ENCODE data around the gene NEUROD2.

NEUROD2 gene

DNA sequence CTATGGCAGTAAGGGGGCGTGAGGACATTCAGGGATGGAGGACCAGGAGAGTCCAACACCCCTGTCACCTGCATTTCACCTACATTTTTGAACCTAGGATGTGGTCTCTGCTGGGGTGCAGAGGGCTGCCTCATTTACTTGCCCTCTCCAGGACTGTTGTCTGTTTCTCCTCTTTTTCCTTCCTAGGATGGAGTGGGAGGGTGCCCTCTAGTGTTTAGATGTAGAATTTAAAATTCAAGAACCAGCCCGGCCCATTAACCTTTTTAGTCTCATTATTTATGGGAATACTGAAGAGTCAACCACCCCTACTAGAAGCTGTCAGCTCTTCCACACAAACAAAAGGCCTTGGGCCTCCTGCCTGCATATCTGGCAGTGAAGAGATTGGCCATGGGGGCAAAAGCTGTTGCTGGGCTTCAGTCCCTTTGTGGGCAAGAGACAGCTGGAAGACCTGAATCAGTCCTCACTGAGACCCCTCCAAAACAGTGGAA is 26.7 kb upstream of the NEUROD2 start:
- DNase-seq = no peak

DNA sequence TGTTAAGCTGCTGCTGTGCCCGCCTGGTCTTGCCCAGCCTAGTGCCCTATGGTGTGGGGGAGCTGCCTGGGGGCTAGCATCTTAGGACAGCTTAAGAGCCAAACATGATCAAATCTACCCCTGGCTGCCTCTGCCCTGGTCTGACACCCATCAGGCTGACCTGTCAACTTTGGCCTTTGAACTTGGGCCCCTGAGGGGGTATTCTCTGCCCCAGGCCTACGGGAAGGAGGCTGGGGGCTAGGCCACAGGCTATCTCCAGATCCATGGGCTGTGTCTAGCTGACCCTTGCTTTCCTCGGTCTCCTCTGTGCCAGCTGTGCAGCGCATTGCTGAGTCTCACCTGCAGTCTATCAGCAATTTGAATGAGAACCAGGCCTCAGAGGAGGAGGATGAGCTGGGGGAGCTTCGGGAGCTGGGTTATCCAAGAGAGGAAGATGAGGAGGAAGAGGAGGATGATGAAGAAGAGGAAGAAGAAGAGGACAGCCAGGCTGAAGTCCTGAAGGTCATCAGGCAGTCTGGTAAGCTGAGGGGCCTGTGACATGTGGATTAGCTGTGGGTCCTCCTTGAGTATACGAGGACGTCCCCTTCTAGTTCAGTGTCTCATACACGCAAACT is 26.0 kb upstream of the NEUROD2 start:
- DNase-seq = no peak

DNA sequence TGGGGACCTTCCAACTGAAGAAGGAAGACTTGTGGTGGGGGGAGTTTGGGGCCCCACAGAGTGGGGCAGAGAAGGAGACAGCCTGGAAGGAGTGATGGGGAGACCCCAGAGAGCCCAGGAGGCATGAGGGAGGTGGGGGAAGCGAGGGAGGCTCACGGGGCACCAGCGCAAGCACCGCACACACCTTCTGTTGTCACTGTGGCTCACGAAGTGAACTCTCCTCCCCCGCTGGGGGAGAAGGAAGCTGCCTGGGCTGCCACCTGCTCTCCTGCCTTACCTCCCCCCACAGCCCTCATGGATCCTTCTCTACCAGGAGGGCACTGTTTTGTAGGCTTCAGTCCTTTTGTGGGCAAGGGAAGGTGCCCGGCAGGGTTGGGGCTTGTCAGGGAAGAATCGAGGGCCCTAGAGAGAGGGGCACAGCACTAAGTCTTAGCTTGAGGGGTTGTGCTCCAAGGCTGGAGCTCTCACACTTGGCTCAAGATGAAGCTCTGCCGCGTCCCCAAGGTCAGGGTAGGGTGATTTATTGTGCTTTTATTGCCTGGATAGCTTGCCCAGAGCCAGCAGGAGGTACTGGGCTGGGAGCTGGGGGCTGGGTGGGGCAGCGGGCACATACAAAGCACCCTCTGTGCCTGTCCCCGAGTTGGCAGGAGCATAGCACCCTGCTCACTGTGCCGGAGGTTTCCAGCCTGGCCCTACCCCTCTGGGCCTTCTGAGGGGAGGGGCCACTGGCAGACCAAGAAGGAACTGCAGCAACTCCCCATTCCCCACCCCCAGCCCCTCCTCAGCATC is 24.6 kb upstream of the NEUROD2 start:
- DNase-seq = no peak

DNA sequence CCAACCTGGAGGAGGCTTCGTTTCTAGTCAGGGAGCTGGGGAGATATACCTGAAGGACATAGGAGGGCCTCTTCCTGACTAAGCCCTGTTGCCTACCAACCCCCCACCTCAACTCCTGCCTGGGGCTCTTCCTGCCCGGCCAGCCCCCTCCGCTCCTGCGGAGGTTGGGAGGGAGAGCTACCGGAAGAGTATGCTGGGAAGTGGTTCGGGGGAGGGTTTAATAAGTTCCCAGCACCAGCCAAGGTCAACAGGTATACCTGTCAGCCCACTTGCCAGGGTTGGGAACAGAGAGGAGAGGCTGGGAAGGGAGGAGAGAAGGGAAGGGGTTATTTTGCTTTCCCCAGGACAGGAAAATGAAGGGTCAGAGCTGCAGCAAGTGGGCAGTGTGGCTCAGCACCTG is 23.7 kb upstream of the NEUROD2 start:
- DNase-seq = no peak

DNA sequence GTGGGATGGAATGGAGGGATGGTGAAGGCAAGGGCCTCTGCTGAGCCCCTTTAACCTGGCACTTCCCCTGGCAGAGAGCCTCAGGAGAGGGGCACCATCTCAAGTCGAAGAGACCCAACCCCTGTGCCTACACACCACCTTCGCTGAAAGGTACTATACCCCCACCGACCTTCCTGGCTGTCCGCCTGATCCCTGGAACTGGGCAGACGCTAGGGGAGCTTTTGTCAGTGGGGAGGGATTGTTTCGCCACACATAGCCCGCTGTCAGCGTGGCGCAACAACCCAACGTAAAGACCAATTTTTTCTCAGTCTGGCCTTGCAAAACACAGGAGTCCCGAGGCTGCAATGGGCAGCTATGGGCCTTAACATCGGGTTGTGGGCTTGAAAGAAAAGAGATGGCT is 22.2 kb upstream of the NEUROD2 start:
- DNase-seq = no peak

DNA sequence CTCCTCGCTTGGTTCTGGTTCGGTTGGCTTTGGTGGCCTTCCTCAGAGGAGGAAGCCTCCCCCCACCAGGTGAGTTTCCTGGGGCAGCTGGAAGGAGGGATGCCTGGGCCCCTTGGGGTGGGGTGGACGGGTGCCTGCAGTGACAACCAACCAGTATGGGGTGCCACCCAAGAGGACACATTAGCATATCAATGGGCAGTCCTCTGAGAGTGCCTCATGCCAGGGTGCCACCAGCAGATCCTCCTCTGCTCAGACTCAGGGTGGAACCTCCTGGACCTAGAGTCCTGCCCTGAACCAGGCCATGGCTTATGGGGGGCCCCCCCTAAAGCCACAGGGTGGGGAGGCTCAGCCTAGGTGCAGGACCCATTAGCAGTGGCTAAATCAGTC is 21.8 kb upstream of the NEUROD2 start:
- DNase-seq = no peak

DNA sequence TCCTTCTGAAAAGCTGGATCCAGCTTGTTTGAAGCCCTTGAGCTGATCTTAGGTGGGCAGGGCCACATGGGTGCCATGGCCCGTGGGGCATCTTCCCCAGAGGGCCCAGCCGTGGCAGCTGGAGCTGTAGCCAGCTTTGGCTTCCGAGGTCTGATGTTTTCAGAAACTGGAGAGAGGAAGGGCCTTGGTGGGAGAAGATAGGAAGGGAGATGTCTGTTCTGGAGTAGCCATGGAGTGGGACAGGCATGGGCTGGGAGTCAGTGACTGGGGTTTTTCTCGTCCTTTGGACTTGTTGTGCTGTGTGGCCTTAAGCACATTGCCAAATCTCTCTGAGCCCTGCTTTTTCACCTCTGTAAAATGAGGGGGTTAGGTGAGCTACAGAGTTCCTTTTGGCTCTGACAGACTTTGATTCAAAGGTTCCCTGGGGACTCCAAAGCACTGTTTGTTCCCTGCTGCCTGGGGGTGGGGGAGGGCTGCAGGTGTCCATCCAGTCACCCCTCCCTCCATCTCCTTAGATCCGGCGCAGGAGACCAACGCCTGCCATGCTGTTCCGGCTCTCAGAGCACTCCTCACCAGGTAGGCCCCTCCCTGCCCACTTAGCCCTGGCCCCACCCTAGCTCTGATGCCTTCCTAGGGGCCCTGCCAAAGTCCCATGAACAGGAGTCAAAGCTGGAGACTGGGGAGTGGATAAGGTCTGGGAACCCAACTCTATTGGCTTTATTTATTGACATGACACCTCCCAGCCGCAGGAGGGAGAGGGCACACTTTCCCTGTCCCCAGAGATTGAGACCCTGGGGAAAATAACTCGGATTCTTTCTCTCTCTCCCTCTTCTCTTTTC is 21.2 kb upstream of the NEUROD2 start:
- no peak for DNase-seq

DNA sequence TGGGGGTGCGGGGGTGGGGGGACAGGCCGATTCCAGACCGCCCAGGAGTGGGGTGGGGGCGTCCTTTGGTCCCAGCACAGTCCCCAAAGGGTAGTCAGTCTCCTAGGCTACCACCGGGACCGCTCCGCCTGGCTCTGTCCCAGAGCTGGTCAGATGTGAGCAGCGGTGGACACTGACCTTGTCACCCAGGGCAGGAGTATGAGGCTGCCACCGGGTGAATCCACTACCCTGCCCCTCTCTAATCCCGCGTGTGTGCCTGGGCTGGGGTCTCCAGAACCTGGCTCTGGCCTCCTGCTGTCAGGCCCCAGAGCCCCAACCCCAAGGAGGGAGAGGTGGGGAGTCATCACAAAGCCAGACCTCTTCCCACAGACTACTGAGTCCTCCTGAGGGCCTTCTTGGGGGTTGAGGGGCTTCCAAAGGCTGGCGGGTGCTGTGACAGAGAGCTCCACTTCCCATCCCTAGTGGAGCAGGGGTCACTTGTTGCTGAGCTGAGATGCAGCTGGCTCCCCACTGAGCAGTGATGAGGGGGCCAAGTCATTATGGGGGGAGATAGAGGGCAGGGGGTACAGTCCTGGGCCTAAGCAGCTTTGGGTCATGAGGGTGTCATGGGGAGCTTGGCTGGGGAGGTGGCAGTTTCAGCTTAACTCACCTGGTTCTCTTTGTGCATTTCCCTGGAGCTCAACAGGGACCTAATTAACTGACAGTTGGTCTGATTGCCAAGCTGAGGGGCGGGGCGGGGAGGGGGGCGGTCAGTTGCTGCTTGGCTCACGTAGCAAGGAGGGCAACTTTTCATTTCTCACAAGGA is 20.2 kb upstream of the NEUROD2 start:
- DNase-seq = no peak

DNA sequence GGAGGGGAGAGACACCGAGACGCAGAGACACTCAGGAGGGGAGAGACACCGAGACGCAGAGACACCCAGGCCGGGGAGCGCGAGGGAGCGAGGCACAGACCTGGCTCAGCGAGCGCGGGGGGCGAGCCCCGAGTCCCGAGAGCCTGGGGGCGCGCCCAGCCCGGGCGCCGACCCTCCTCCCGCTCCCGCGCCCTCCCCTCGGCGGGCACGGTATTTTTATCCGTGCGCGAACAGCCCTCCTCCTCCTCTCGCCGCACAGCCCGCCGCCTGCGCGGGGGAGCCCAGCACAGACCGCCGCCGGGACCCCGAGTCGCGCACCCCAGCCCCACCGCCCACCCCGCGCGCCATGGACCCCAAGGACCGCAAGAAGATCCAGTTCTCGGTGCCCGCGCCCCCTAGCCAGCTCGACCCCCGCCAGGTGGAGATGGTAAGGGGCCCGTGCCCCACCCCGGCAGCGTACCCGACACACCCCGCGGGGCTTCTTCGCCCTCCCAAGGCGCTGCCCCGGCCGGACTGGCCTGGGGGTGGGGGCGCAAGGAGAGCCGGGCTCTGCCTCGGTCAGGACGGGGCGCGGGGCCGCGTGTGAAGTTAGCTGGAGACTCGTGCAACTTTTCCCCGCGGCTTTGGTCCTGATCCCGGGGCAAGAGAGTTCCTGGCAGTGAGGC is 19.5 kb upstream of the NEUROD2 start:
- no peak for DNase-seq

DNA sequence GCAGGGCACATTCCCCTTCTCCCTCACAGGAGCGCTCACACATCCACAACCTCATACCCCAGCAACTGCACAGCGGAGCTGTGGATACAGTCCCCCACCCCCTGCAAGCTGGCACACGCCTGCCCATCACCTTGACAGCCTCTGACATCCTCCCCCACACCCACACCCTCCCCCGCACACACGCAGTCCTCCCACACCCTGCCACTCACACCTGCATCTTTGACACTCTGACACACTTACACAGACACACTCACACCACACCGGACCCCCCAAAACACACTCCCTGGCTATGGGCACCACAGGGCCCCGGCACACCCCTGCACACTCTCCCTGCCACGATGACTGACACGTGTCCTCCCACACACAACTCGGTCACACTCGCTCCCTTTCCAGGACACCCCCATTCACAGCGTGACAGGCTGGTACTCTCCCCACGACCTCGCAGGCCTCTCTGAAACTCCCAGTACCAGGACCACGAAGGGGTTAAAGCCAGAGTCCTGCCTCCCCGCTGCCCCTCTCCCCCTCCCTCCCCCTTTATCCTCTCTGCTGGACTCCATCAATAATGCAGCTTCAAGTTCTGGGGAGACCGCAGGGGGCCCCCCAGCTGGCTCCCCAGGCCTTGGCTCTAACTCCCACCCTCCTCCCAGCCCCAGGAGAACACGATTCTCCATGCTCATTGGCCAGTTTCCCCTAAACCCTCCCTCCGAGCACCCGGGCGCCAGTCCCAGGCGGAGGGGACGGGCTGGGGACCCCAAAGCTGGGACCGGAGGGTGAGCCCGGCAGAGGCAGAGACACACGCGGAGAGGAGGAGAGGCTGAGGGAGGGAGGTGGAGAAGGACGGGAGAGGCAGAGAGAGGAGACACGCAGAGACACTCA is 18.7 kb upstream of the NEUROD2 start, which contains the start of gene PPP1R1B:
Gene PPP1R1B (plus strand): TSS at position 782 of the 876 bp plus-strand sequence. CDS start 441 bp downstream, outside the sequence.
- DNase-seq = no peak

DNA sequence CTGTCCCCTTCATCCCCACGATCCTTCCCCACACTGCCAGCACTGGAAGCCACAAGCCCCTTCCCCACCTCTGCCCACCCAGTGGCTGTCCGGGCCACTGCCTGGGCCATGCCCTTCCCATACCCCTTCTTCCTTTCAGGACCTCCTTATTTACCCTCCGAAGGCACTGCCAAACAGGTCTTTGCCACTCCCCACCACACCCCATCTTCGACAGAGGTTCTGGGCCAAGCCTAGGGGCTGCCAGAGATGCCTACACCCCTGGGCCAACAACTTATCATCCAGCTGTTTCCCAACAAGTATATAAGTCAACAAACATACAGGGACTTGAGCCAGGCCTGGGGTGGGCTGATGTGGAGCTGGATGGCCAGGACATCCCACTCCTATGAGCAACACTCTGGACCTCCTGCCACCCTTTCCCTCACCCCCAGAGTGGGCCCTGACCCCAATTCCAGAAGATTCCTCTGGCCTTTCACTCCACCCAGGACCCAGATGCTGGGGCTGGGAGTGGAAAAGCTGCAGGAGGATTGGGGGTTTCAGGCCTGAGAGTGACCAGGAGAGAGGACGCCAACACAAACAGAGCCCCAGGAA is 17.6 kb upstream of the NEUROD2 start:
- no peak for DNase-seq

DNA sequence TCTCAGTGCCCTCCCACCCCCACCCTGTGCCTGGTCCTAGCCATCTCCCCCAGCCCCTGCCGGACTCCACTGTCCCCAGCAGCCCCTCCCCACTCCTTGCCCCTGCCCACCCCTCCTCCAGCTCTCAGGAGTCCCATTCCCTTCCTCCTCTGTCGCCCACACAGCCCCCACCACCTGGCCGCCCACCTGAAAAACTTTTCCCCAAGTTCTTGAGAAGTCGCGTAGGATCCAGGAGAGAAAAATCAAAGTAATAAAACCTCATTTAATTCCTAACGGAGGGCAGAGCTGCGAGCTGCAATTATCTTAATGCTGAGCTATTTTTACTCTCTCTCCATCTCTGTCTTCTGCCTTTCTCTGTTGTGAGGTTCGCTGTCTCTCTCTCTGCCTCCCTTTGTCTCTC is 16.6 kb upstream of the NEUROD2 start:
- DNase-seq = no peak

DNA sequence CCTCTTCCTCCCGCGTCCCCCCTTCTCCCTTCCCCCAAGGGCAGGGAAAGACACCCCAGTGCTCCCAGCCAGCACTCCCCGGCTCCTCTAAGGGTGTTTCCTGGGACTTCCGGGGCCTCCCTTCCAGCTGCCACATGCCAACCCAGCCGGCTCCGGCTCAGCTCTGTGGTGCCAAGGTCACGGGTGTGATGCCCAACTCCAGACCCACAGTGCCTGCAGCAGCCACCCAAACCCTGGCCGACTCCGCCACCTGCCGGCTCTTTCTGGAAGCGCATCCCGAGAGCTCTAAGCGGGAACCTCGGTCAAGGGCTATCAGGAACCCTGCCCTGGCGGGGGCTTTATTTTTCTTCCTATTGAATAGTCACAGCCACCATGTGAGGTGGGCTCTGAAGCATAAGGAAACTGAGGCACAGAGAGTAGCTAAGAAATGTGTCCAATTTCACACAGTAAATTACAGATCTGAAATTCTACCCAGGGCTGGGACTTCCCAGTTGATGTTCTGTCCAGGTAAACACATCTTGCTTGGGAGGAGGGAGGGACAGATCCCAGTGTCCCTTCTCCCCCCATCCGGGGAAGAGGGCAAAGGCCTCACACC is 15.7 kb upstream of the NEUROD2 start:
- peak; percentile 92 to 94 for DNase-seq

DNA sequence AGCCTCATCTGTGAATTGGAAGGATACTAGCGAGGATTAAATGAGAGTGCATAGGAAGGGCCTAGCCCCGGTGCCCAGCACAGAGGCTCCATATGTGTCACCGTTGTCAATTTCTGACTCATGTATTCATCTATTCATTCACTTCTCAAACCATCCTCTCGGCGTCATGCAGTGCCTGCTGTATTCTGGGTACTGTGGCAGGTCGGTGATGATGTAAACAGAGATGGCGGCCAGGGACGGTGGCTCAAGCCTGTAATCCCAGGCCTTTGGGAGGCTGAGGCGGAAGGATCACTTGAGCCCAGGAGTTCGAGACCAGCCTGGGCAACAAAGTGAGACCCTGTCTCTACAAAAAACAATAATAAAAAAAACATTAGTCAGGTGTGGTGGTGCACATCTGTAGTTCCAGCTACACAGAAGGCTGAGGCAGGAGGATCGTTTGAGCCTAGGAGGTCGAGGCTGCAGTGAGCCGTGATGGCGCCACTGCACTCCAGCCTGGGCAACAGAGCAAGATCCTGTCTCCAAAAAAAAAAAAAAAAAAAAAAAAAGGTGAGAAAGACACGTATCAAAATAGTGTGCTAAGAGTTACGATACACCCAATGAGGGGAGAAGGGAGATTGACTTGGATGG is 14.8 kb upstream of the NEUROD2 start:
- DNase-seq = peak; percentile 51 to 59

DNA sequence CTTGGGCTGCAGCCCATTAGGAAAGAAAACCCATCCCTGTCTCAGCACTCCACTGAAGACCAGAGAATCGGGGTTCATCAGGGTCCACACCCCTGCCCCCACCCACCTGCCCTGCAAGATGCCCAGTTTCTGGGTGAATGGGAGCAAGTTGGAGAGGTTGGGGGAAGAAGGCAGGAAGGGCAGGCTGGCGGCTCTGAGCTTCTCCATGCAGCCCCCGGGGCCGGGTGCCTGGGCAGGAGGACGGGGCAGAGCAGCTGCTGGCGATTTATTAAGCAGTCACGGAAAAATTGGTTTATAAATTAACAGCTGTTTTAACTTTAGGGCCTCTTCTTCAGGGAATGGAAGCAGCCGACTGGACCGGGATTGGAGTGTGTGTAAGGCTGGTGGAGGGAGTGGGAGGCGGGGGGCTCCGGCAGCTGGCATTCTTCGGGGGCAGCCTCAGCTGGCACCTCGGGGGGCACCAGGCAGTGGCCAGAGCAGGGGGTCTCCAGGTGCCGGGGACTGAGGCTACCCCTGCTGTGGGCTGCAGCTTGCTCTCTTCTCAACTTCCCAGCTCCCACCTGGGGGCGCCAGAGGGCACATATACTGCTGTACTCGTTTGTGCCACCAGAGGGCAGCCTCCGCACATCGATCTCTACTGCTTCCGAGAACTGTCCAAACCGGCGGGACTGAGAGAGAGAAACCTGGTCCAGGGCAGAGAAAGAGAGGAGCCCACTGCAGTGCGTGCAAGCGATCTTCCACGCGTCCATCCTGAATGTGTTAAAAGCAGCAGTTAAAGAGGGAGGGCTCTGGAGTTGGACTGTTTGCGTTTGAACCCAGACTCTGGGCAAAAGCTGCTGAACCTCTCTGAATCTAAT is 14.0 kb upstream of the NEUROD2 start:
- peak; percentile 89 to 90 for DNase-seq

DNA sequence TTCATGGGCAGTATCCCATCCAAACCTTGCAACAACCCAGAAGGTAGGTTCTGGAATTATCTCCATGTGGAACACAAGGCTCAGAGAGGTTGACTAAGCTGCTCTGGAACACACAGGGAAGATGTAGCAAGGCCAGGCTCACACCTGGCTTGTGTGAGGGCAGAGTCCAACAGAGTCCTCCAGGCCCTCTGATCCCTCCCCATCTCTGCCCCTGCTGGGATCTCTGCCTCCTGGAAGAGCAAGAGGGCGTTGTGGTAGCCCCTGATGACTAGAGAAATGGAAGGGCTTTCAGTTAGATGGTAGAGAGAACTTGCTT is 12.0 kb upstream of the NEUROD2 start:
- no peak for DNase-seq

DNA sequence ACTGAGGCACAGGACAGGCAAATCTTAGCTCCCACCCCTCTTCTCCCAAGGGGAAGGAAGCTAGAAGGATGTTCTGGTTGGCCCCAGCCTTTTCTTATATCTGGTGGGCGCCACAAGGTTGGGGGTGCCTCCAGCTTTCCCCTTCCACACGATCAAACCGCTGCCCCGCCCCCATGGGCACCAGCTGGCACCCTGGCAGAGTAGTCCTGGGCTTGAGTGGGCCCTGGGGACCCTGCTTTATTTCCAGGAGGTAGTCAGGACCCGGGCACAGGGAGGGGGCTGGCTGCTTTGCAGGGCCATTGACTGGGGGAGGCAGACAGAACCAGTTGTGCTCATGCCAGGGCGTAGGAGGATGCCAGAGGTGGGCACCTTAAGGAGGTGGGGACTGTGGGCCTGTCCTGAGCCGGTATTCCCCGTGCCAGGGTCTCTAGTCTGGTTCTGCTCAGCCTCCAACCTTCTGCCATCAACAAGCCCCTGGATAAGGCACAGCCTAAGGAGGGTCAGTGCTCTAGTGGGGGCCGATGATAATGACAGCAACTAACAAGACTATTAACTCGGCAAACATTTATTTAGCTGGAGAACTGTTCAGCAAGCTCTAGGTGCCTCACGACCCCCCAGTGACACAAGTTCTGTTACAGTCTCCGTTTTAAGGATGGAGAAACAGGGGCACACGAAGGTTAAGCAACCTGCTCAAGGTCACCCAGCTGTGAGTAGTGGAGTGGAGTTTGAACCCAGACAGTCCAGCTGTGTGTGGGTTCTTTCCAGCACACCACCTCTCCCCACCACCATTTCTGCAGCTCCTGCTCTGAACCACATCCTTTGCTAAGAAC is 11.5 kb upstream of the NEUROD2 start:
- DNase-seq = no peak
